ENCODE results near the gene MYO7A.

DNA sequence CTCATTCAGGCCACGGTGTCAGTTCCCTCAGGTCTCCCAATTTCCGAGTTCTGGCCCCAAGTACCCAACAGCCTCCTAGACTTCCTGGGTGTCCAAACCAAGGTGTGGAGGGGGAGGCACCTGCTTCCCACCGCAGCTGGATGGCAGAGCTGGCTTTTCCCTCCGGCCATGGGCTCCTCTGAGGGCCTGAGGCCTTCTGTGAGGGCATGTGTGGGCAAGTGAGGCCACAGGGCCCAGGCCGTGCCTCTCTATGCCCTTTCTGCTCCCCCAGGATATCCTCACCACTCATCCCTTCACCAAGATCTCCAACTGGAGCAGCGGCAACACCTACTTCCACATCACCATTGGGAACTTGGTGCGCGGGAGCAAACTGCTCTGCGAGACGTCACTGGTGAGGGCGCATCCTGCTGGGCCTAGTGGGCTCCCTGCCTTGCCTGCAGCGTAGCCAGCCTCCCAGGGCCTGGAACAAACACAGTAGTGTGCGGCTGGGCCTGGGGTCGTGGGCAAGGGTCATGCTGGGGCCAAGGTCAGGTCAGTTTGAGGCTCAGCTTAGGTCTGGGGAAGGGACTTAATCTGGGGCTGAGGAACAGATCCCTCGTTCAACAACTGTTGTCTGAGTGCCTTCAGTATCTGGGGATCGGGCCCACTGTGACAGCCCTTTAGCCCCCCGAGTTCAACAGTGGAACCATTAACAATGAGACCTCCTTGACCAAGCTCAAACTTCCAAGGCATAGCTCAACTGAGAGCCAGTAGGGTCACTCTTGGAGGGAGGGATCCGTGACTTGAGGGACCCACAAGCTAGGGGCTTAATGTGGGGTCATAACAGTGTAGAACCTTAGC, 85.8 kb downstream of the MYO7A start:
- TF ChIP-seq ZNF274 (IDR thresholded peaks at IDR 0.05; ENCODE audit: borderline replicate concordance, extremely low read depth, low read length) (no peak), TAF1 (IDR thresholded peaks at IDR 0.05; ENCODE audit: low read depth, low read length) (no peak), POLR2A (IDR thresholded peaks at IDR 0.05; ENCODE audit: control extremely low read depth in 1 of 2, low read depth in 2 of 2, low read length in 2 of 2) (no peak), GABPA (IDR thresholded peaks at IDR 0.05; ENCODE audit: borderline replicate concordance, insufficient read depth, low read length) (no peak), YY1 (IDR thresholded peaks at IDR 0.05; ENCODE audit: low read depth, low read length) (no peak), SUZ12 (IDR thresholded peaks at IDR 0.05; ENCODE audit: low read length) (no peak), POLR2AphosphoS5 (IDR thresholded peaks at IDR 0.05; ENCODE audit: low read depth, low read length) (no peak), CHD2 (IDR thresholded peaks at IDR 0.05; ENCODE audit: low read length) (no peak), TBP (IDR thresholded peaks at IDR 0.05; ENCODE audit: low read depth, low read length) (no peak)
- TF ChIP-seq, protein P1, sequence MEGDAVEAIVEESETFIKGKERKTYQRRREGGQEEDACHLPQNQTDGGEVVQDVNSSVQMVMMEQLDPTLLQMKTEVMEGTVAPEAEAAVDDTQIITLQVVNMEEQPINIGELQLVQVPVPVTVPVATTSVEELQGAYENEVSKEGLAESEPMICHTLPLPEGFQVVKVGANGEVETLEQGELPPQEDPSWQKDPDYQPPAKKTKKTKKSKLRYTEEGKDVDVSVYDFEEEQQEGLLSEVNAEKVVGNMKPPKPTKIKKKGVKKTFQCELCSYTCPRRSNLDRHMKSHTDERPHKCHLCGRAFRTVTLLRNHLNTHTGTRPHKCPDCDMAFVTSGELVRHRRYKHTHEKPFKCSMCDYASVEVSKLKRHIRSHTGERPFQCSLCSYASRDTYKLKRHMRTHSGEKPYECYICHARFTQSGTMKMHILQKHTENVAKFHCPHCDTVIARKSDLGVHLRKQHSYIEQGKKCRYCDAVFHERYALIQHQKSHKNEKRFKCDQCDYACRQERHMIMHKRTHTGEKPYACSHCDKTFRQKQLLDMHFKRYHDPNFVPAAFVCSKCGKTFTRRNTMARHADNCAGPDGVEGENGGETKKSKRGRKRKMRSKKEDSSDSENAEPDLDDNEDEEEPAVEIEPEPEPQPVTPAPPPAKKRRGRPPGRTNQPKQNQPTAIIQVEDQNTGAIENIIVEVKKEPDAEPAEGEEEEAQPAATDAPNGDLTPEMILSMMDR (IDR thresholded peaks at IDR 0.05; ENCODE audit: control extremely low read depth in 1 of 3, insufficient read depth in 1 of 3, low read depth in 1 of 3, low read length in 3 of 3) = no peak
